H9 (cell line): ENCODE measurements around the gene DAPK1. TPM values are rescaled to one million over a fixed set of nuclear protein-coding genes. Genes with fewer than 3 reads are reported as not detected.

Experiments used
- DNase-seq: peaks from one replicate; pipeline ENCODE4 v3.0.0-alpha.2; 2017
- H2AFZ ChIP-seq: one replicate; pipeline ENCODE4 v1.6.1; 2013; ENCODE audit warnings: mild to moderate bottlenecking, low read length, control low read depth, moderate library complexity
- H2AK5ac ChIP-seq: 2 replicates; pipeline ENCODE4 v1.6.1; 2013; ENCODE audit warnings: low read length, control low read depth, mixed read lengths; ENCODE audit not compliant: insufficient read length
- H2BK120ac ChIP-seq: one replicate; pipeline ENCODE4 v1.6.1; 2013; ENCODE audit warnings: low read depth, mild to moderate bottlenecking, low read length, control low read depth, inconsistent platforms; ENCODE audit not compliant: poor library complexity, severe bottlenecking
- H2BK12ac ChIP-seq: 2 replicates; pipeline ENCODE4 v1.6.1; 2013; ENCODE audit warnings: low read length, control low read depth, mixed read lengths, low read depth; ENCODE audit not compliant: insufficient read length
- H2BK15ac ChIP-seq: 2 replicates; pipeline ENCODE4 v1.6.1; 2013; ENCODE audit warnings: low read depth, low read length, control low read depth
- H2BK20ac ChIP-seq: one replicate; pipeline ENCODE4 v1.6.1; 2013; ENCODE audit warnings: low read depth, mild to moderate bottlenecking, low read length, control low read depth, inconsistent platforms; ENCODE audit not compliant: poor library complexity, severe bottlenecking
- H2BK5ac ChIP-seq: 2 replicates; pipeline ENCODE4 v1.6.1; 2013; ENCODE audit warnings: low read length, control low read depth, mixed read lengths; ENCODE audit not compliant: insufficient read length
- H3K14ac ChIP-seq: 2 replicates; pipeline ENCODE4 v1.6.1; 2013; ENCODE audit warnings: low read length, control low read depth; ENCODE audit not compliant: insufficient read depth
- H3K18ac ChIP-seq: 2 replicates; pipeline ENCODE4 v1.6.1; 2013; ENCODE audit warnings: low read depth, mild to moderate bottlenecking, mixed read lengths, low read length, control low read depth; ENCODE audit not compliant: insufficient read length
- H3K23ac ChIP-seq: 2 replicates; pipeline ENCODE4 v1.6.1; 2013; ENCODE audit warnings: low read length, control low read depth, mixed read lengths, low read depth; ENCODE audit not compliant: insufficient read length
- H3K23me2 ChIP-seq: 2 replicates; pipeline ENCODE4 v1.6.1; 2013; ENCODE audit warnings: low read depth, mild to moderate bottlenecking, mixed read lengths, low read length, control low read depth; ENCODE audit not compliant: insufficient read length, poor library complexity, severe bottlenecking
- H3K27ac ChIP-seq: 2 replicates; pipeline ENCODE4 v1.5.1; 2013; ENCODE audit warnings: low read length, control low read depth, mixed read lengths, low read depth; ENCODE audit not compliant: insufficient read length
- H3K27me3 ChIP-seq: 2 replicates; pipeline ENCODE4 v1.6.1; 2013; ENCODE audit warnings: low read length, control low read depth, inconsistent platforms; ENCODE audit not compliant: insufficient read depth
- H3K4ac ChIP-seq: 2 replicates; pipeline ENCODE4 v1.6.1; 2013; ENCODE audit warnings: low read depth, mild to moderate bottlenecking, control low read depth, inconsistent platforms, low read length, moderate library complexity
- H3K4me1 ChIP-seq: 2 replicates; pipeline ENCODE4 v1.6.1; 2013; ENCODE audit warnings: low read length, control low read depth, inconsistent platforms; ENCODE audit not compliant: insufficient read depth
- H3K4me2 ChIP-seq: 2 replicates; pipeline ENCODE4 v1.6.1; 2013; ENCODE audit warnings: low read length, control low read depth, mixed read lengths; ENCODE audit not compliant: insufficient read length, insufficient read depth
- H3K56ac ChIP-seq: 2 replicates; pipeline ENCODE4 v1.6.1; 2013; ENCODE audit warnings: low read depth, mild to moderate bottlenecking, mixed read lengths, low read length, control low read depth; ENCODE audit not compliant: insufficient read length
- H3K79me1 ChIP-seq: 2 replicates; pipeline ENCODE4 v1.6.1; 2013; ENCODE audit warnings: low read depth, mild to moderate bottlenecking, moderate library complexity, low read length, control low read depth, inconsistent platforms; ENCODE audit not compliant: insufficient read depth, poor library complexity, severe bottlenecking
- H3K79me2 ChIP-seq: 2 replicates; pipeline ENCODE4 v1.6.1; 2013; ENCODE audit warnings: low read length, control low read depth, inconsistent platforms; ENCODE audit not compliant: insufficient read depth
- H3K9ac ChIP-seq: 2 replicates; pipeline ENCODE4 v1.6.1; 2013; ENCODE audit warnings: low read length, control low read depth, mixed read lengths; ENCODE audit not compliant: insufficient read length; ENCODE audit errors: extremely low read depth
- H3K9me3 ChIP-seq: one replicate; pipeline ENCODE4 v1.6.1; 2013; ENCODE audit warnings: low read depth, low read length, inconsistent platforms; ENCODE audit not compliant: control insufficient read depth
- H3T11ph ChIP-seq: one replicate; pipeline ENCODE4 v1.6.1; 2013; ENCODE audit warnings: mild to moderate bottlenecking, low read length, control low read depth, inconsistent platforms
- H4K20me1 ChIP-seq: one replicate; pipeline ENCODE4 v1.6.1; 2013; ENCODE audit not compliant: control insufficient read depth, insufficient read length, insufficient read depth
- H4K5ac ChIP-seq: 2 replicates; pipeline ENCODE4 v1.6.1; 2013; ENCODE audit warnings: low read depth, mild to moderate bottlenecking, mixed read lengths, low read length, control low read depth; ENCODE audit not compliant: insufficient read length
- H4K8ac ChIP-seq: replicated peaks from 2 replicates; pipeline ENCODE4 v1.6.1; 2013; ENCODE audit warnings: low read length, control low read depth, mixed read lengths, low read depth; ENCODE audit not compliant: insufficient read length
- H4K91ac ChIP-seq: 2 replicates; pipeline ENCODE4 v1.6.1; 2013; ENCODE audit warnings: low read depth, mild to moderate bottlenecking, moderate library complexity, mixed read lengths, low read length, control low read depth; ENCODE audit not compliant: insufficient read length
- H3K27ac Mint-ChIP-seq, 3 experiments: 2 replicates in 2 of 3; 3 replicates in 1 of 3; pipeline ENCODE4 v1.8.0; 2020 to 2021; ENCODE audit warnings: mixed read lengths in 3 of 3, mild to moderate bottlenecking in 1 of 3, moderate library complexity in 1 of 3
- H3K27me3 Mint-ChIP-seq: 2 replicates; pipeline ENCODE4 v1.8.0; 2021; ENCODE audit warnings: low read depth, mild to moderate bottlenecking, moderate library complexity, mixed read lengths
- H3K36me3 Mint-ChIP-seq, 3 experiments: 2 replicates in 2 of 3; 3 replicates in 1 of 3; pipeline ENCODE4 v1.8.0; 2020 to 2021; ENCODE audit warnings: low read depth in 3 of 3, mixed read lengths in 3 of 3; ENCODE audit not compliant: insufficient read depth in 1 of 3
- H3K4me1 Mint-ChIP-seq, 2 experiments: 2 replicates each; pipeline ENCODE4 v1.8.0; 2020; ENCODE audit warnings: mixed read lengths in 2 of 2
- H3K4me3 Mint-ChIP-seq, 2 experiments: 2 replicates in 1 of 2; 3 replicates in 1 of 2; pipeline ENCODE4 v1.8.0; 2020 to 2021; ENCODE audit warnings: mild to moderate bottlenecking in 2 of 2, mixed read lengths in 2 of 2, moderate library complexity in 1 of 2
- H3K9me3 Mint-ChIP-seq, 2 experiments: 2 replicates in 1 of 2; 3 replicates in 1 of 2; pipeline ENCODE4 v1.8.0; 2020; ENCODE audit warnings: mild to moderate bottlenecking in 2 of 2, mixed read lengths in 2 of 2, moderate library complexity in 1 of 2
- WGBS: extraction: QIAGEN DNeasy Blood & Tissue Kit; methylation state at CpG from one replicate; pipeline ENCODE4 v1.1.7; 2013; ENCODE audit warnings: missing lambda C conversion rate, low lambda C conversion rate, mixed read lengths; ENCODE audit not compliant: insufficient read length; ENCODE audit errors: extremely low coverage; 5-methylcytosine and 5-hydroxymethylcytosine counted together
- total RNA-seq: library from RNA; stranded (reverse); gene quantifications from 2 replicates; pipeline ENCODE4 v1.2.1, GENCODE V29; 2021
- TF ChIP-seq, protein P1 (sequence below): fragments of 200-600 bp; sonication (generic); conservative IDR thresholded peaks from 3 replicates; pipeline ENCODE4 v1.8.0; 2021; ENCODE audit warnings: antibody characterized with exemption, mild to moderate bottlenecking

The DAPK1 gene
- total RNA-seq, 1 experiment from 2014 or later: 79.4 TPM

DNA sequence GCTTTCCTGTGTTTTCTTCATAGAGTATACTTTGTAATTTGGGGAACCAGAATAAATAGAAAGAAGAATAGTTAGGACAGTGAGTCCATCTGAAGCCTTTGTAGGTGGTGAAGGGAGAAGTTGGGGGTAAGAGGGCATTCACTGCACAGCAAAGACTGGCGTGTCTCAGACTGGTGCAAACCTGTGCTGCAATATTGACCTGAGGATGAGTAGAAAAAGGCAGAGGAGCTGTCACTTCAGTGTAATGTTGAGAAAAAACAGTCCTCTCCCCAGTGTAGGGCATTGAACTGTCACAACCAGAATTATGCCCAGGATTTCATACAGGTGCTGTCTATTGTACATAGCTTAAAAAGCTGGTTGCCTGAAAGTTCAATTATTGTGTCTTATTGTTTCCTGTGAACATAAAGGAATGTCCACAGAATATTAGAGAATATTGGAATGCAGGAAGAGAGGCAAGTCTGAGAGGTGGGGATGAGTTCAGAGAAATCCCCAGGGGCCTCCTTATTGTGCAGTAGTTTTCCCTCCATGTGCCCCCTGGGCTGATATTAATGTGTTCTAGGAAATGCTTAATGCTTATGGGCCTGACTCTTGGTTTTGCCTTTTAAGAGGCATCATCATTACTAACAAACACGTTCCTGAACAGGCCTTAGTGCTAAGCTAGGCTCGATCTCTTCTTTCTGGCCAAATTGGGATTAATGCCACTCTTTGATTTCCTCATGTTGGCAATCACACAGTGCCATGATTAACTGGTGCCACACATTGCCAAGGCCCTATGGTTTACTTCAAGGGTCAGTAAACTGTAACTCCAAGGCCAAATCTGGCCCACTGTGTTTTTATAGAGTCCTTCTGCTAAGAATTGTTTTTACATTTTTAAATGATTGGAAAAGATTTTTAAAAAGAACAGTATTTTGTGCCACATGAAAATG is 34.0 kb downstream of the DAPK1 start:
- Histone ChIP-seq H2BK20ac (no peak overlapping the region), H2BK12ac (no peak overlapping the region), H2BK120ac (no peak overlapping the region), H3T11ph (no peak overlapping the region), H4K91ac (no peak overlapping the region), H4K8ac (no peak overlapping the region), H3K9me3 (no peaks in the 10 kb centered on the region), H3K4me2 (peak overlapping the region; percentile 13), H3K79me2 (peaks cover 8% of the 10 kb centered on the region; the same call in 1 of the 2 replicates), H4K5ac (no peak overlapping the region), H3K23me2 (no peaks in the 10 kb centered on the region), H3K4ac (no peak overlapping the region), H3K27me3 (no peaks in the 10 kb centered on the region), H3K14ac (no peak overlapping the region; the same call in 1 of the 2 replicates), H2BK15ac (no peak overlapping the region), H2BK5ac (no peak overlapping the region), H3K27ac (no peak overlapping the region), H3K23ac (no peak overlapping the region), H3K18ac (no peak overlapping the region), H3K79me1 (peaks cover 4% of the 10 kb centered on the region), H3K4me1 (peaks cover 14% of the 10 kb centered on the region; the same call in 1 of the 2 replicates), H3K56ac (no peak overlapping the region), H4K20me1 (no peaks in the 10 kb centered on the region), H3K9ac (no peak overlapping the region), H2AK5ac (no peak overlapping the region), H2AFZ (no peak overlapping the region)
- no CpG with 5 or more reads among the region's 3 CpGs for WGBS
- Mint-ChIP-seq H3K27me3 (no peaks in the 10 kb centered on the region), H3K4me1 (peaks cover 43 to 48% of the 10 kb centered on the region in 2 experiments), H3K36me3 (peaks cover 0 to 7% (median 0%) of the 10 kb centered on the region in 3 experiments; a peak in 4 of 7 replicates), H3K27ac (peak overlapping the region in 2 of 3 experiments; percentile 32 to 84; a peak in 4 of 7 replicates), H3K9me3 (no peaks in the 10 kb centered on the region), H3K4me3 (no peak overlapping the region; a peak in 1 of 5 replicates)
- TF ChIP-seq, protein P1, sequence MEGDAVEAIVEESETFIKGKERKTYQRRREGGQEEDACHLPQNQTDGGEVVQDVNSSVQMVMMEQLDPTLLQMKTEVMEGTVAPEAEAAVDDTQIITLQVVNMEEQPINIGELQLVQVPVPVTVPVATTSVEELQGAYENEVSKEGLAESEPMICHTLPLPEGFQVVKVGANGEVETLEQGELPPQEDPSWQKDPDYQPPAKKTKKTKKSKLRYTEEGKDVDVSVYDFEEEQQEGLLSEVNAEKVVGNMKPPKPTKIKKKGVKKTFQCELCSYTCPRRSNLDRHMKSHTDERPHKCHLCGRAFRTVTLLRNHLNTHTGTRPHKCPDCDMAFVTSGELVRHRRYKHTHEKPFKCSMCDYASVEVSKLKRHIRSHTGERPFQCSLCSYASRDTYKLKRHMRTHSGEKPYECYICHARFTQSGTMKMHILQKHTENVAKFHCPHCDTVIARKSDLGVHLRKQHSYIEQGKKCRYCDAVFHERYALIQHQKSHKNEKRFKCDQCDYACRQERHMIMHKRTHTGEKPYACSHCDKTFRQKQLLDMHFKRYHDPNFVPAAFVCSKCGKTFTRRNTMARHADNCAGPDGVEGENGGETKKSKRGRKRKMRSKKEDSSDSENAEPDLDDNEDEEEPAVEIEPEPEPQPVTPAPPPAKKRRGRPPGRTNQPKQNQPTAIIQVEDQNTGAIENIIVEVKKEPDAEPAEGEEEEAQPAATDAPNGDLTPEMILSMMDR: no peak
- DNase-seq: peak; percentile 12
